Gastrocnemius medialis (tissue), 4 donors: ENCODE results near the gene TIAL1. TPM values are rescaled to one million over a fixed set of nuclear protein-coding genes. Genes with fewer than 3 reads are reported as not detected.

ENCODE experiments used
- ATAC-seq, 2 donors: fragments of 150-250 bp; one replicate each; pipeline ENCODE4 v1.9.1; 2016
- DNase-seq, 2 donors: peaks; one replicate each; pipeline ENCODE4 v3.0.0-alpha.2; 2019
- H3K27ac ChIP-seq, 4 donors: fragments of 200-600 bp; sonication (generic); 1 replicate in 1 of 4; 2 replicates in 3 of 4; pipeline ENCODE4 v1.5.1; 2016 to 2018; ENCODE audit warnings: mild to moderate bottlenecking in 2 of 4, moderate library complexity in 1 of 4
- H3K27me3 ChIP-seq, 3 donors: fragments of 200-600 bp; sonication (generic) in 2 of 3; 1 replicate in 1 of 3; 2 replicates in 2 of 3; pipeline versions ENCODE4 v1.5.1 to v1.6.0; 2016 to 2019; ENCODE audit warnings: mild to moderate bottlenecking in 1 of 3, moderate library complexity in 1 of 3
- H3K36me3 ChIP-seq, 2 donors: fragments of 200-600 bp; sonication (generic) in 1 of 2; one replicate each; pipeline ENCODE4 v1.5.1; 2017 to 2018
- H3K4me1 ChIP-seq, 2 donors: fragments of 200-600 bp; sonication (generic) in 1 of 2; one replicate each; pipeline ENCODE4 v1.5.1; 2016 to 2017; ENCODE audit warnings: mild to moderate bottlenecking in 2 of 2
- H3K4me3 ChIP-seq, 4 donors: fragments of 200-600 bp; sonication (generic) in 3 of 4; 1 replicate in 1 of 4; 2 replicates in 3 of 4; pipeline ENCODE4 v1.5.1; 2016 to 2019; ENCODE audit warnings: mild to moderate bottlenecking in 2 of 4
- H3K9me3 ChIP-seq, 3 donors: fragments of 200-600 bp; sonication (generic) in 2 of 3; 1 replicate in 1 of 3; 2 replicates in 2 of 3; pipeline ENCODE4 v1.5.1; 2016 to 2019
- CTCF ChIP-seq, 5 experiments: fragments of 450-650 bp in 3 of 5; fragments of 200-600 bp in 2 of 5; sonication (generic) in 2 of 5; IDR thresholded peaks in 4 of 5; conservative IDR thresholded peaks in 1 of 5; 1 replicate in 4 of 5; 2 replicates in 1 of 5; pipeline ENCODE4 v1.5.1; 2016 to 2019; ENCODE audit warnings: antibody characterized with exemption in 5 of 5, mild to moderate bottlenecking in 3 of 5, moderate library complexity in 3 of 5
- POLR2A ChIP-seq, 2 donors: fragments of 450-650 bp; IDR thresholded peaks; one replicate each; pipeline ENCODE4 v1.6.1; 2017; ENCODE audit warnings: antibody characterized with exemption in 2 of 2, mild to moderate bottlenecking in 2 of 2, moderate library complexity in 2 of 2
- in situ Hi-C, 4 donors: fragments of 200-750 bp; cut with MboI; loops; one replicate each; pipeline versions ENCODE4 v1.15.0 to v1.8.0; 2017; ENCODE audit warnings: low sequenced_read_pairs in 4 of 4
- intact Hi-C: fragments of 100-400 bp; cut with DNase I; formaldehyde crosslinking; loops from one replicate; pipeline ENCODE4 v1.15.1; 2023; ENCODE audit warnings: low total_unique reads
- total RNA-seq, 4 donors: library from RNA; depleted of rRNA; stranded (reverse); fragments of >200 nt; gene quantifications; one replicate each; pipeline versions ENCODE4 v1.1.0 to v1.2.3, GENCODE V29; 2016

Gene TIAL1
- total RNA-seq, 4 donors from 2014 or later = 50.5 to 81.5 (median 68.4) TPM

DNA sequence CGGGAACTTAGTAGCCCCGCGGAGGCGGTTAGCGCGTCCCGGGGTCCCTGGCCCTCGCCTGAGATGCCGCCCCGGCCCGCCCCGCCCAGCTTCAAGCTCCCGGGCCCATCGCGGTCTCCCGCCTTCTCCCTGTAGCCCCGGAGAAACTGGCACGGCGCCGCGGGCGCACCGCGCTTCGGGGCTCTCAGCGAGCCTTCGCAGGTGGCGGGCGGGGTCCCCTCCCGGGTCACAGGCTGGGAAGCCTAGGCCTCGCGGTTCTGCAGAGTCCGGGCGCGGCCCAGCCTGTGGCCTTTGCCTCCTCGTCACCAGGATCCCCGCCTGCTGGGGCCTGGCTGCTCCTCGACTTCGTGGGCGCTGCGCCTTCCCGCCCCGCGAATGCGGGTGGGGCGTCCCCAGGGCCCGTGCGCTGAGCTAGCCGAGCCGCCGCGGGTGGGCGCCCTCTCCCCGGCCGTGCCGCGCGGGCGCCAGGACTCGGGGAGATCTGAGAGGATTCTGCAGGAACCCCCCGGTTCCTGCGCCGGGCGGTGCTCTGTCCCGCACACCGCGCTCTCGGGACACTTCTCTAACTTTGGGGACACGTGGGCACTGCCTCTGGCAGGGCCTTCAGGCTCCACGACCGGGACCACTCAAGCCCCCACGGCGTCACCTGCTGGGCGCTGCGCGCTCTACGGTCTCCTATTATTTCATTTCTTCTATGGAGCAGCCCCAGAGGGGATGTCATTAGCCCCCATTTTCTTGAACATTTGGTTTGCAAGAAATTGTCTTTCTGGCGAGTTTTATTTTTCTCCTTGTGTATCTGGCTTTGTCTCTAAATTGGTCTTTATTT lies 53.6 kb downstream of the TIAL1 start:
- DNase-seq = no peak
- ATAC-seq = peak; percentile 40 to 60
- Histone ChIP-seq H3K36me3 (no peaks in the 10 kb centered on the region), H3K27me3 (peaks cover 0 to 15% (median 11%) of the 10 kb centered on the region in 3 donors), H3K9me3 (no peaks in the 10 kb centered on the region), H3K4me3 (peak overlapping the region; percentile 57 to 65 (median 62)), H3K27ac (peak overlapping the region; percentile 34 to 75 (median 44)), H3K4me1 (peaks cover 0 to 7% of the 10 kb centered on the region in 2 donors)
- in situ Hi-C loops = no loop called here
- intact Hi-C loops = loop anchor here (1.0 kb wide), 1 partner anchor 345 kb away; no protein-coding TSS in a partner anchor
- peak; percentile 6 to 20 for TF ChIP-seq POLR2A (IDR thresholded peaks at IDR 0.05)
- peak in 3 of 5 experiments; percentile 33 to 48 (median 36) for TF ChIP-seq CTCF (IDR thresholded peaks at IDR 0.05 in 4 of 5, conservative IDR thresholded peaks at IDR 0.05 in 1 of 5)

GRCh38 chr10:119542357-119542987 lies 54.3 kb downstream of the TIAL1 start, which contains the start of gene RGS10:
TSS of gene RGS10 (minus strand) at chr10:119542719. CDS start at chr10:119542638, 81 bp downstream.
- DNase-seq = peak; percentile 44 to 57
- Histone ChIP-seq H3K4me3 (peak within 1 kb of the TSS; percentile 57 to 65 (median 62)), H3K27me3 (peaks cover 0 to 15% (median 10%) of the 10 kb centered on the region in 3 donors), H3K4me1 (peaks cover 0 to 7% of the 10 kb centered on the region in 2 donors), H3K9me3 (no peaks in the 10 kb centered on the region), H3K27ac (peak within 1 kb of the TSS; percentile 34 to 75 (median 44)), H3K36me3 (no peaks in the 10 kb centered on the region)
- peak; percentile 64 to 83 for ATAC-seq
- intact Hi-C loops = no loop called here
- in situ Hi-C loops = no loop called here
- TF ChIP-seq POLR2A (IDR thresholded peaks at IDR 0.05) = peak; percentile 69 to 77
- no peak for TF ChIP-seq CTCF (IDR thresholded peaks at IDR 0.05 in 4 of 5, conservative IDR thresholded peaks at IDR 0.05 in 1 of 5)

DNA sequence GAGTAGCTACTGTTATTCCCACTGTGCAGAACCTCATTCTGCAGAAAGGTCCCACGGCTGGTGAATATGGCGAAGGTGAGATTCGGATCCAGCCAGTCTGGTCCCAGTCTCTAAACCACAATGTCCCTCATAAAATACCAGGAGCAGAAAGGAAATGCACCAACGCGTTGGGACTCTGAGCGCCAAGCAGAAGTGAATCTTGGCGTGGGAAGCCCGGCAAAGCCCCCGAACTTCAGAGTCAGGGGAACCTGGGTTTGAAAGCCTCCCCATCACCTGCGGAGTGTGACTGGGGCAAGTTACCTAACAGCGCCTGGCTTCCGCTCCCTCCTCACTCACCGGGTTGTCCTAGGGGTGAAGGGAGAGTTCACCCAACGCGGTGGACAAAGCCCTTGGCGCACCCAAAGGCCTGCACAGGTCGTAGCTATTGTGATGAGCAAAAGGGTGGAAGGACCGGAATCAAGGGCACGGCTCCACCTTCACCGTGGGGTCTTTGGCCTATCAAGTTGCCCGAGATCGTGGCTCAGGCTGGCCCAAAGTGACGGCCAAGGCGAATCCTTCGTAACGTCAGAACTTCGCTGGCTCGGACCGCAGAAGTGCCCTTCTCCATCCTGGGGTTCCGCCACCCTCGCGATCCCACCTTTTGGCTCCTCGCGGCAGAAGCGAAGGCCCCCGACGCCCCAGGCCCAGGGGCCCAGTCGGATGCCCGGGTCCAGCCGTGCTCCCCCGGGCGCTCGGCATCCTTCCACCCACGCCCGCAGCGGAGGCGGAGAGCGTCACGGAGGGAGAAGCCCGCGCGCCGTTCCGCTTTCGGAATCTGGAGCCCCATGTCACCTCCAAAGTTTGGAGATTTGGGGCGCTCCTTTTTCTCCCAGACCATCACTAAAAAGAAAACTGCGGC lies 55.1 kb downstream of the TIAL1 start:
- peaks cover 0 to 7% of the 10 kb centered on the region in 2 donors for H3K4me1 ChIP-seq
- DNase-seq (no peak), ATAC-seq (no peak)
- in situ Hi-C loops = no loop called here
- peaks cover 0 to 15% (median 9%) of the 10 kb centered on the region in 3 donors for H3K27me3 ChIP-seq
- peak overlapping the region; percentile 5 to 75 (median 44) for H3K27ac ChIP-seq
- H3K9me3 ChIP-seq = no peaks in the 10 kb centered on the region
- TF ChIP-seq POLR2A (IDR thresholded peaks at IDR 0.05) (no peak), CTCF (IDR thresholded peaks at IDR 0.05 in 4 of 5, conservative IDR thresholded peaks at IDR 0.05 in 1 of 5) (no peak)
- intact Hi-C loops = no loop called here
- peak overlapping the region; percentile 57 to 65 (median 62) for H3K4me3 ChIP-seq
- H3K36me3 ChIP-seq = no peaks in the 10 kb centered on the region

DNA sequence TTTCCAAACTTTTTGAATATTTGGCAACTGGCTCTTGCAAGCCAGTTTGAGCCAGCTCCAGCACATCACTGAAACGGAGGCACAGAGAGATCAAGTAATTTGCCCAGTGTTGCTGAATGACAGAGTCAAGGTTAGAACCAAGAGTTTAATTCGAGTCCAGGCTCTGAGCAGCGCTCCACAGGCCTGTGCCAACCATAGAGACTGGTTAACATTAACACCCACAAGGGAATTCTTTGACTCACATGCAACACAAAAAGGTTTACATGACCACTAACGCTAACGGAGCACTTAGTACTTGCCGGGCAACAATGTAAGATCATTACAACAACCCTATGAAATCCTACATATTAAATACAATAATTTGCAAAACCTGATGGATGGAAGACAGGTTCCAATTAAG lies 55.7 kb downstream of the TIAL1 start:
- no peak for ATAC-seq
- DNase-seq = no peak
- Histone ChIP-seq H3K4me1 (peaks cover 6 to 10% of the 10 kb centered on the region in 2 donors), H3K27ac (no peak overlapping the region), H3K27me3 (peaks cover 0 to 15% (median 9%) of the 10 kb centered on the region in 3 donors), H3K4me3 (peak overlapping the region in 2 of 4 donors; percentile 57 to 61), H3K9me3 (no peaks in the 10 kb centered on the region), H3K36me3 (no peaks in the 10 kb centered on the region)
- no peak for TF ChIP-seq POLR2A (IDR thresholded peaks at IDR 0.05)
- no peak for TF ChIP-seq CTCF (IDR thresholded peaks at IDR 0.05 in 4 of 5, conservative IDR thresholded peaks at IDR 0.05 in 1 of 5)
- in situ Hi-C loops = no loop called here
- intact Hi-C loops = no loop called here
